GM12878 (cell line): Measurements from ENCODE around the gene ARHGEF18. TPM values are rescaled to one million over a fixed set of nuclear protein-coding genes. Genes with fewer than 3 reads are reported as not detected.
A peak's percentile ranks its signal among the peaks of the same experiment; 100 is the strongest.

Source experiments
- ATAC-seq: fragments of 200-7000 bp; cut with Tn5 transposase; 3 replicates; pipeline ENCODE4 v1.9.1; 2020; ENCODE audit warnings: mild to moderate bottlenecking, moderate library complexity
- BruUV-seq: library from RNA; stranded (reverse); fragments of 400-500 nt; replicated peaks from 2 replicates; lab custom pipeline; 2021; lab: Mats Ljungman, UMichigan
- CTCF ChIA-PET: fragments of 300-600 bp; sonication (Branson Sonifier 250); formaldehyde crosslinking; extraction: SDS; loops from one replicate; lab custom pipeline; 2021; ENCODE audit warnings: inconsistent platforms; lab: Yijun Ruan, JAX
- POLR2A ChIA-PET: fragments of 350-600 bp; formaldehyde crosslinking; extraction: SDS; loops from one replicate; lab custom pipeline; 2021; ENCODE audit warnings: inconsistent platforms; lab: Charles Lee
- RAD21 ChIA-PET: fragments of 300-600 bp; sonication (Branson Sonifier 250); formaldehyde crosslinking; loops from one replicate; lab custom pipeline; 2023; ENCODE audit warnings: antibody characterized with exemption; ENCODE audit not compliant: unreplicated experiment; lab: Charles Lee
- SMC1A ChIA-PET: fragments of 300-600 bp; sonication (Branson Sonifier 250); formaldehyde crosslinking; loops from one replicate; lab custom pipeline; 2023; ENCODE audit not compliant: unreplicated experiment, uncharacterized antibody; lab: Charles Lee
- DNase-seq: peaks from one replicate; pipeline ENCODE4 v3.0.0-alpha.2; 2011; ENCODE audit warnings: low read depth, low spot score
- FAIRE-seq: peaks from 3 replicates; lab custom pipeline; 2011; peaks lifted over from hg19 to GRCh38; lab: Jason Lieb, UNC
- H2AFZ ChIP-seq: 2 replicates; pipeline ENCODE4 v1.6.0; 2011; ENCODE audit warnings: low read depth, low read length, control low read depth; ENCODE audit not compliant: control insufficient read depth
- H3K27ac ChIP-seq: 2 replicates; pipeline ENCODE4 v1.5.1; 2011; ENCODE audit warnings: control low read depth; ENCODE audit not compliant: control insufficient read depth, insufficient read depth
- H3K27me3 ChIP-seq, 2 experiments: replicated peaks in 1 of 2; 2 replicates each; pipeline versions ENCODE4 v1.6.0 to v1.6.1; 2011; ENCODE audit warnings: low read length in 1 of 2; ENCODE audit not compliant: control insufficient read depth in 2 of 2, insufficient read depth in 2 of 2
- H3K36me3 ChIP-seq, 2 experiments: 2 replicates each; pipeline ENCODE4 v1.5.1; 2011; ENCODE audit warnings: low read length in 1 of 2; ENCODE audit not compliant: control insufficient read depth in 2 of 2, insufficient read depth in 2 of 2
- H3K4me1 ChIP-seq: 2 replicates; pipeline ENCODE4 v1.6.1; 2011; ENCODE audit warnings: mild to moderate bottlenecking, low read length, moderate library complexity, mixed read lengths; ENCODE audit not compliant: control insufficient read depth, insufficient read depth
- H3K4me2 ChIP-seq: 2 replicates; pipeline ENCODE4 v1.6.0; 2011; ENCODE audit warnings: control low read depth; ENCODE audit not compliant: control insufficient read depth, insufficient read depth
- H3K4me3 ChIP-seq: fragments of 200-600 bp; sonication (generic); 2 replicates; pipeline ENCODE4 v1.5.1; 2016
- H3K79me2 ChIP-seq: 2 replicates; pipeline ENCODE4 v1.6.0; 2011; ENCODE audit warnings: low read length; ENCODE audit not compliant: control insufficient read depth, insufficient read depth
- H3K9ac ChIP-seq: 2 replicates; pipeline ENCODE4 v1.8.0; 2011; ENCODE audit warnings: low read length, control low read depth, mixed read lengths; ENCODE audit not compliant: control insufficient read depth, insufficient read depth
- H3K9me3 ChIP-seq: replicated peaks from 3 replicates; pipeline ENCODE4 v1.5.1; 2011; ENCODE audit warnings: mild to moderate bottlenecking, low read length; ENCODE audit not compliant: control insufficient read depth, insufficient read depth
- H4K20me1 ChIP-seq: 2 replicates; pipeline ENCODE4 v1.6.0; 2011; ENCODE audit not compliant: control insufficient read depth, insufficient read depth
- BCL11A ChIP-seq: IDR thresholded peaks from 2 replicates; pipeline ENCODE4 v1.6.1; 2011; ENCODE audit warnings: low read depth, low read length
- BMI1 ChIP-seq: fragments of 450-650 bp; IDR thresholded peaks from 2 replicates; pipeline ENCODE4 v1.6.1; 2016; ENCODE audit warnings: mild to moderate bottlenecking, moderate library complexity, borderline replicate concordance
- CREB1 ChIP-seq: IDR thresholded peaks from 2 replicates; pipeline ENCODE4 v1.6.1; 2012; ENCODE audit warnings: low read depth, mild to moderate bottlenecking, inconsistent platforms
- CREM ChIP-seq: IDR thresholded peaks from 2 replicates; pipeline ENCODE4 v1.6.1; 2014; ENCODE audit warnings: antibody characterized with exemption, low read depth
- CTCF ChIP-seq, 3 experiments: IDR thresholded peaks in 2 of 3; conservative IDR thresholded peaks in 1 of 3; 2 replicates each; pipeline ENCODE4 v1.5.1; 2011; ENCODE audit warnings: low read depth in 3 of 3, low read length in 3 of 3, mild to moderate bottlenecking in 3 of 3, control low read depth in 2 of 3, moderate library complexity in 2 of 3, inconsistent platforms in 1 of 3, mixed read lengths in 1 of 3; ENCODE audit not compliant: control insufficient read depth in 2 of 3, insufficient read depth in 1 of 3; ENCODE audit errors: extremely low read depth in 1 of 3
- IRF4 ChIP-seq: IDR thresholded peaks from 2 replicates; pipeline ENCODE4 v1.6.1; 2011; ENCODE audit warnings: low read depth, low read length
- MTA3 ChIP-seq: IDR thresholded peaks from 2 replicates; pipeline ENCODE4 v1.6.1; 2012; ENCODE audit warnings: low read length, inconsistent platforms, borderline replicate concordance
- RAD21 ChIP-seq: IDR thresholded peaks from 2 replicates; pipeline ENCODE4 v1.6.1; 2011; ENCODE audit warnings: mild to moderate bottlenecking, low read depth, low read length, moderate library complexity; ENCODE audit not compliant: insufficient read depth
- SMAD5 ChIP-seq: IDR thresholded peaks from 2 replicates; pipeline ENCODE4 v1.6.1; 2016; ENCODE audit warnings: antibody characterized with exemption, low read depth
- SMARCA5 ChIP-seq: fragments of 450-650 bp; IDR thresholded peaks from 2 replicates; pipeline ENCODE4 v1.6.1; 2017; ENCODE audit warnings: mild to moderate bottlenecking
- SMC3 ChIP-seq: IDR thresholded peaks from 2 replicates; pipeline ENCODE4 v1.6.1; 2011; ENCODE audit warnings: low read length, improper control_type of control experiment, borderline replicate concordance
- TBL1XR1 ChIP-seq: IDR thresholded peaks from 2 replicates; pipeline ENCODE4 v1.6.1; 2012; ENCODE audit warnings: low read depth, low read length, improper control_type of control experiment
- ZNF207 ChIP-seq: fragments of 450-650 bp; IDR thresholded peaks from 2 replicates; pipeline ENCODE4 v1.6.1; 2014; ENCODE audit warnings: antibody characterized with exemption, mild to moderate bottlenecking, borderline replicate concordance
- WGBS: methylation state at CpG from one replicate; pipeline ENCODE4 v1.1.6; 2016; ENCODE audit warnings: low lambda C conversion rate; ENCODE audit not compliant: insufficient replicate concordance, insufficient coverage; ENCODE audit errors: missing lambda C conversion rate; 5-methylcytosine and 5-hydroxymethylcytosine counted together
- in situ Hi-C: fragments of 300-500 bp; cut with MboI; formaldehyde crosslinking; loops from 9 replicates; pipeline ENCODE4 v1.14.3; 2018; ENCODE audit warnings: mixed read lengths
- intact Hi-C: fragments of 100-400 bp; cut with micrococcal nuclease; formaldehyde crosslinking; loops from one replicate; pipeline ENCODE4 v1.14.2; 2022; ENCODE audit not compliant: unreplicated experiment
- polyA plus RNA-seq, 11 experiments: library from polyadenylated mRNA; depleted of rRNA in 4 of 11; unstranded in 6 of 11; stranded (reverse) in 5 of 11; fragments of >200 nt; fragmentation: Nextera tagmentation in 4 of 11; fragmentation: Illumina TruSeq in 1 of 11; extraction: Ambion mirVana in 4 of 11; extraction: Trizol in 1 of 11; gene quantifications; 1 replicate in 1 of 11; 2 replicates in 10 of 11; pipeline versions ENCODE4 v1.2.1 to v1.2.3, GENCODE V29; 2011 to 2016; ENCODE audit warnings: inconsistent platforms in 2 of 11, missing spikeins in 2 of 11, low read depth in 1 of 11
- total RNA-seq, 4 experiments: library from RNA; depleted of rRNA in 3 of 4; stranded (reverse); fragments of >200 nt in 3 of 4; fragmentation: Illumina TruSeq in 1 of 4; extraction: Trizol in 1 of 4; gene quantifications; 2 replicates each; pipeline versions ENCODE4 v1.2.1 to v1.2.3, GENCODE V29; 2013 to 2021
- TF ChIP-seq, protein P1 (sequence below): fragments of 450-650 bp; formaldehyde crosslinking; IDR thresholded peaks from 2 replicates; pipeline ENCODE4 v1.5.0; 2022; ENCODE audit warnings: mild to moderate bottlenecking, missing genetic modification characterization
- TF ChIP-seq, protein P2 (sequence below): IDR thresholded peaks from 2 replicates; pipeline ENCODE4 v1.6.1; 2011; ENCODE audit warnings: mild to moderate bottlenecking, low read depth, low read length, moderate library complexity; ENCODE audit not compliant: insufficient replicate concordance

The ARHGEF18 gene
- total and polyA plus RNA-seq, 10 of the 15 experiments (the other 5 are each of a cell fraction or from before 2014, with no cell fraction given) = 0.31 to 32.3 (median 13.4) TPM

- peak; percentile 52; the same call in 2 of the 3 replicates for ATAC-seq
- SMC1A ChIA-PET = interaction anchor here (0.6 to 6.7 kb wide), 28 partner anchors 10 to 227 kb away, joined by 3 to 47 read pairs (median 4); partner anchors contain the start of gene ARHGEF18
- no peaks in the 10 kb centered on the region for H3K4me1 ChIP-seq
- peaks cover 5% of the 10 kb centered on the region; the same call in 2 of the 3 replicates for H3K9me3 ChIP-seq
- no TSS peak for BruUV-seq
- no peak for FAIRE-seq
- no peak for DNase-seq
- H3K4me3 ChIP-seq = no peak overlapping the region
- no peaks in the 10 kb centered on the region for H3K27me3 ChIP-seq
- no peak overlapping the region for H3K4me2 ChIP-seq
- in situ Hi-C loops = no loop called here
- H3K9ac ChIP-seq = no peak overlapping the region
- RAD21 ChIA-PET = interaction anchor here (0.7 to 6.7 kb wide), 16 partner anchors 13 to 227 kb away, joined by 3 to 104 read pairs (median 4); no protein-coding TSS in a partner anchor
- H4K20me1 ChIP-seq = no peaks in the 10 kb centered on the region
- intact Hi-C loops = no loop called here
- no peak overlapping the region for H3K27ac ChIP-seq
- CTCF ChIA-PET = interaction anchor here (0.5 to 6.0 kb wide), 41 partner anchors 9 to 270 kb away, joined by 3 to 154 read pairs (median 4); no protein-coding TSS in a partner anchor
- H3K79me2 ChIP-seq = no peaks in the 10 kb centered on the region
- H2AFZ ChIP-seq = no peak overlapping the region
- POLR2A ChIA-PET = interaction anchor here (0.7 to 1.7 kb wide), 7 partner anchors 15 to 179 kb away, joined by 3 to 5 read pairs (median 3); partner anchors contain the start of gene INSR
- 67% methylated on average over 10 of the region's 10 CpGs for WGBS
- no peaks in the 10 kb centered on the region for H3K36me3 ChIP-seq
- peak; percentile 48; the same call in 1 of the 2 replicates for TF ChIP-seq SMC3
- TF ChIP-seq RAD21 = peak; percentile 65
- no peak for TF ChIP-seq BCL11A
- no peak for TF ChIP-seq BMI1
- no peak for TF ChIP-seq SMARCA5
- TF ChIP-seq ZNF207 = no peak
- TF ChIP-seq SMAD5 = no peak
- no peak for TF ChIP-seq TBL1XR1
- TF ChIP-seq MTA3 = no peak
- peak; percentile 41 to 51 (median 42); a peak in 5 of 6 replicates for TF ChIP-seq CTCF (IDR thresholded peaks at IDR 0.05 in 2 of 3, conservative IDR thresholded peaks at IDR 0.05 in 1 of 3; ENCODE audit: control insufficient read depth in 2 of 3, extremely low read depth in 1 of 3, insufficient read depth in 1 of 3, low read depth in 3 of 3, low read length in 3 of 3)
- TF ChIP-seq, protein P1, sequence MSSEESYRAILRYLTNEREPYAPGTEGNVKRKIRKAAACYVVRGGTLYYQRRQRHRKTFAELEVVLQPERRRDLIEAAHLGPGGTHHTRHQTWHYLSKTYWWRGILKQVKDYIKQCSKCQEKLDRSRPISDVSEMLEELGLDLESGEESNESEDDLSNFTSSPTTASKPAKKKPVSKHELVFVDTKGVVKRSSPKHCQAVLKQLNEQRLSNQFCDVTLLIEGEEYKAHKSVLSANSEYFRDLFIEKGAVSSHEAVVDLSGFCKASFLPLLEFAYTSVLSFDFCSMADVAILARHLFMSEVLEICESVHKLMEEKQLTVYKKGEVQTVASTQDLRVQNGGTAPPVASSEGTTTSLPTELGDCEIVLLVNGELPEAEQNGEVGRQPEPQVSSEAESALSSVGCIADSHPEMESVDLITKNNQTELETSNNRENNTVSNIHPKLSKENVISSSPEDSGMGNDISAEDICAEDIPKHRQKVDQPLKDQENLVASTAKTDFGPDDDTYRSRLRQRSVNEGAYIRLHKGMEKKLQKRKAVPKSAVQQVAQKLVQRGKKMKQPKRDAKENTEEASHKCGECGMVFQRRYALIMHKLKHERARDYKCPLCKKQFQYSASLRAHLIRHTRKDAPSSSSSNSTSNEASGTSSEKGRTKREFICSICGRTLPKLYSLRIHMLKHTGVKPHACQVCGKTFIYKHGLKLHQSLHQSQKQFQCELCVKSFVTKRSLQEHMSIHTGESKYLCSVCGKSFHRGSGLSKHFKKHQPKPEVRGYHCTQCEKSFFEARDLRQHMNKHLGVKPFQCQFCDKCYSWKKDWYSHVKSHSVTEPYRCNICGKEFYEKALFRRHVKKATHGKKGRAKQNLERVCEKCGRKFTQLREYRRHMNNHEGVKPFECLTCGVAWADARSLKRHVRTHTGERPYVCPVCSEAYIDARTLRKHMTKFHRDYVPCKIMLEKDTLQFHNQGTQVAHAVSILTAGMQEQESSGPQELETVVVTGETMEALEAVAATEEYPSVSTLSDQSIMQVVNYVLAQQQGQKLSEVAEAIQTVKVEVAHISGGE = no peak
- TF ChIP-seq IRF4 = no peak
- no peak for TF ChIP-seq CREM
- TF ChIP-seq CREB1 = no peak
- TF ChIP-seq, protein P2, sequence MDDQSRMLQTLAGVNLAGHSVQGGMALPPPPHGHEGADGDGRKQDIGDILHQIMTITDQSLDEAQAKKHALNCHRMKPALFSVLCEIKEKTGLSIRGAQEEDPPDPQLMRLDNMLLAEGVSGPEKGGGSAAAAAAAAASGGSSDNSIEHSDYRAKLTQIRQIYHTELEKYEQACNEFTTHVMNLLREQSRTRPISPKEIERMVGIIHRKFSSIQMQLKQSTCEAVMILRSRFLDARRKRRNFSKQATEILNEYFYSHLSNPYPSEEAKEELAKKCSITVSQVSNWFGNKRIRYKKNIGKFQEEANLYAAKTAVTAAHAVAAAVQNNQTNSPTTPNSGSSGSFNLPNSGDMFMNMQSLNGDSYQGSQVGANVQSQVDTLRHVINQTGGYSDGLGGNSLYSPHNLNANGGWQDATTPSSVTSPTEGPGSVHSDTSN = no peak
Observed at GRCh38 chr19:7326105-7326877, 22.4 kb upstream of the ARHGEF18 start.
